Activated T-helper 1 cell treated with anti-CD3 and anti-CD28 coated beads, Interleukin-12 subunit alpha, Interleukin-12 subunit beta, Interleukin-2, Interleukin-4 antibody, amounts not matched to agents 30 ng/mL and 10 ng/mL and 1 ng/mL, durations not matched to agents 14 hours and 24 hours and 36 hours (primary cell): ENCODE measurements around the gene GFER. TPM values are rescaled to one million over a fixed set of nuclear protein-coding genes. Genes with fewer than 3 reads are reported as not detected.

Experiments
- DNase-seq: peaks from one replicate; pipeline ENCODE4 v3.0.0; 2021; ENCODE audit warnings: low spot score
- H3K27ac Mint-ChIP-seq: one replicate; pipeline ENCODE4 v1.8.0; 2021; ENCODE audit warnings: mild to moderate bottlenecking, mixed read lengths
- H3K27me3 Mint-ChIP-seq: one replicate; pipeline ENCODE4 v1.8.0; 2022; ENCODE audit warnings: mild to moderate bottlenecking, moderate library complexity, mixed read lengths; ENCODE audit not compliant: insufficient read depth
- H3K36me3 Mint-ChIP-seq: one replicate; pipeline ENCODE4 v1.8.0; 2021; ENCODE audit warnings: low read depth, mixed read lengths
- H3K4me1 Mint-ChIP-seq: one replicate; pipeline ENCODE4 v1.8.0; 2021; ENCODE audit warnings: low read depth, mixed read lengths
- H3K4me3 Mint-ChIP-seq: one replicate; pipeline ENCODE4 v1.8.0; 2021; ENCODE audit warnings: mild to moderate bottlenecking, moderate library complexity, mixed read lengths
- H3K9me3 Mint-ChIP-seq: one replicate; pipeline ENCODE4 v1.8.0; 2021; ENCODE audit warnings: mixed read lengths
- intact Hi-C: fragments of 100-400 bp; cut with micrococcal nuclease; formaldehyde crosslinking; loops from one replicate; pipeline ENCODE4 v1.15.1; 2024
- total RNA-seq: library from RNA; stranded (reverse); gene quantifications from 2 replicates; pipeline ENCODE4 v1.2.3, GENCODE V29; 2022

The GFER gene
- total RNA-seq, 1 donor from 2014 or later: 46.2 TPM

- intact Hi-C loops: loop anchor here (5.0 kb wide), 1 partner anchor 41 kb away; no protein-coding TSS in a partner anchor
- no peaks in the 10 kb centered on the region for H3K4me1 Mint-ChIP-seq
- no peak within 1 kb of the TSS for H3K27ac Mint-ChIP-seq
- peaks cover 29% of the 10 kb centered on the region for H3K27me3 Mint-ChIP-seq
- no peaks in the 10 kb centered on the region for H3K9me3 Mint-ChIP-seq
- peaks cover 10% of the 10 kb centered on the region for H3K36me3 Mint-ChIP-seq
- H3K4me3 Mint-ChIP-seq: peak within 1 kb of the TSS; percentile 77
- no peak for DNase-seq
These were observed 2.6 kb upstream of the GFER start, which contains the start of gene NOXO1 for GRCh38 chr16:1981398-1981836. Gene NOXO1, minus strand, starts transcription at chr16:1981469. Its CDS starts 290 bp downstream, at chr16:1981179.

GRCh38 chr16:1982013-1982433 is 2.0 kb upstream of the GFER start:
- Mint-ChIP-seq H3K4me1 (no peaks in the 10 kb centered on the region), H3K9me3 (no peaks in the 10 kb centered on the region), H3K36me3 (peaks cover 15% of the 10 kb centered on the region), H3K4me3 (no peak overlapping the region), H3K27ac (no peak overlapping the region), H3K27me3 (peaks cover 29% of the 10 kb centered on the region)
- DNase-seq: no peak
- intact Hi-C loops: loop anchor here (5.0 kb wide), 1 partner anchor 40 kb away; no protein-coding TSS in a partner anchor

- no peaks in the 10 kb centered on the region for H3K4me1 Mint-ChIP-seq
- H3K27me3 Mint-ChIP-seq: peaks cover 29% of the 10 kb centered on the region
- no peaks in the 10 kb centered on the region for H3K9me3 Mint-ChIP-seq
- no peak for DNase-seq
- H3K4me3 Mint-ChIP-seq: peak overlapping the region; percentile 77
- peaks cover 12% of the 10 kb centered on the region for H3K36me3 Mint-ChIP-seq
- H3K27ac Mint-ChIP-seq: peak overlapping the region; percentile 21
- intact Hi-C loops: loop anchor here (5.0 kb wide), 1 partner anchor 39 kb away; no protein-coding TSS in a partner anchor
These were observed 926 bp upstream of the GFER start for GRCh38 chr16:1982991-1983543.

GRCh38 chr16:1984347-1985225 is 593 bp downstream of the GFER start:
- no peak for DNase-seq
- H3K4me3 Mint-ChIP-seq: peak overlapping the region; percentile 84
- peaks cover 39% of the 10 kb centered on the region for H3K27me3 Mint-ChIP-seq
- no peaks in the 10 kb centered on the region for H3K9me3 Mint-ChIP-seq
- peak overlapping the region; percentile 29 for H3K27ac Mint-ChIP-seq
- peaks cover 14% of the 10 kb centered on the region for H3K36me3 Mint-ChIP-seq
- H3K4me1 Mint-ChIP-seq: peaks cover 8% of the 10 kb centered on the region
- intact Hi-C loops: loop anchor here (1.0 to 5.0 kb wide), 4 partner anchors 8 to 38 kb away; partner anchors contain the start of genes NDUFB10 and TBL3

GRCh38 chr16:1985466-1986150 is 1.6 kb downstream of the GFER start:
- Mint-ChIP-seq H3K4me1 (peaks cover 8% of the 10 kb centered on the region), H3K4me3 (peak overlapping the region; percentile 84), H3K27ac (no peak overlapping the region), H3K9me3 (no peaks in the 10 kb centered on the region), H3K36me3 (peaks cover 14% of the 10 kb centered on the region), H3K27me3 (peaks cover 32% of the 10 kb centered on the region)
- no peak for DNase-seq
- intact Hi-C loops: no loop called here

GRCh38 chr16:1987198-1987597 is 3.2 kb downstream of the GFER start:
- no peak for DNase-seq
- Mint-ChIP-seq H3K27ac (no peak overlapping the region), H3K4me1 (peaks cover 17% of the 10 kb centered on the region), H3K9me3 (no peaks in the 10 kb centered on the region), H3K27me3 (peaks cover 21% of the 10 kb centered on the region), H3K36me3 (peaks cover 14% of the 10 kb centered on the region), H3K4me3 (no peak overlapping the region)
- intact Hi-C loops: no loop called here

- Mint-ChIP-seq H3K4me1 (peaks cover 26% of the 10 kb centered on the region), H3K36me3 (peaks cover 17% of the 10 kb centered on the region), H3K4me3 (peak within 1 kb of the TSS; percentile 82), H3K27me3 (peaks cover 11% of the 10 kb centered on the region), H3K9me3 (no peaks in the 10 kb centered on the region), H3K27ac (peak within 1 kb of the TSS; percentile 84)
- intact Hi-C loops: no loop called here
- no peak for DNase-seq
These were observed 5.5 kb downstream of the GFER start, which contains the start of gene SYNGR3 for GRCh38 chr16:1989209-1990100. Gene SYNGR3, plus strand, starts transcription at chr16:1989970. Its CDS starts 133 bp downstream, at chr16:1990103.

- Mint-ChIP-seq H3K4me3 (no peak overlapping the region), H3K36me3 (peaks cover 14% of the 10 kb centered on the region), H3K4me1 (peaks cover 26% of the 10 kb centered on the region), H3K9me3 (no peaks in the 10 kb centered on the region), H3K27me3 (peaks cover 11% of the 10 kb centered on the region), H3K27ac (no peak overlapping the region)
- intact Hi-C loops: no loop called here
- no peak for DNase-seq
These were observed 6.0 kb downstream of the GFER start for GRCh38 chr16:1990101-1990350.

GRCh38 chr16:1990351-1991134 is 6.5 kb downstream of the GFER start:
- no peaks in the 10 kb centered on the region for H3K9me3 Mint-ChIP-seq
- peaks cover 11% of the 10 kb centered on the region for H3K27me3 Mint-ChIP-seq
- H3K4me1 Mint-ChIP-seq: peaks cover 26% of the 10 kb centered on the region
- peak; percentile 58 for DNase-seq
- intact Hi-C loops: no loop called here
- H3K4me3 Mint-ChIP-seq: peak overlapping the region; percentile 82
- peaks cover 14% of the 10 kb centered on the region for H3K36me3 Mint-ChIP-seq
- H3K27ac Mint-ChIP-seq: peak overlapping the region; percentile 84

- intact Hi-C loops: no loop called here
- Mint-ChIP-seq H3K27ac (peak overlapping the region; percentile 84), H3K27me3 (peaks cover 11% of the 10 kb centered on the region), H3K36me3 (peaks cover 15% of the 10 kb centered on the region), H3K9me3 (no peaks in the 10 kb centered on the region), H3K4me3 (peak overlapping the region; percentile 82), H3K4me1 (peaks cover 26% of the 10 kb centered on the region)
- no peak for DNase-seq
These were observed 7.2 kb downstream of the GFER start for GRCh38 chr16:1991135-1991551.

- intact Hi-C loops: no loop called here
- Mint-ChIP-seq H3K9me3 (no peaks in the 10 kb centered on the region), H3K27me3 (peaks cover 11% of the 10 kb centered on the region), H3K4me1 (peaks cover 26% of the 10 kb centered on the region), H3K4me3 (peak overlapping the region; percentile 82), H3K36me3 (peaks cover 14% of the 10 kb centered on the region), H3K27ac (peak overlapping the region; percentile 84)
- DNase-seq: no peak
These were observed 7.6 kb downstream of the GFER start for GRCh38 chr16:1991588-1991947.
